CD1c-positive myeloid dendritic cell (primary cell): ENCODE results near the gene OR6C76.

Experiments
- DNase-seq: peaks from one replicate; pipeline ENCODE4 v3.0.0-alpha.2; 2016; ENCODE audit errors: extremely low spot score

Gene OR6C76

GRCh38 chr12:55469291-55469690, 43.2 kb downstream of the OR6C76 start:
- DNase-seq, result no peak

- DNase-seq, result no peak
These were observed 44.2 kb downstream of the OR6C76 start, which contains the start of gene OR6C70 for GRCh38 chr12:55470088-55470829. TSS of gene OR6C70 (minus strand) at chr12:55470138. CDS start at chr12:55470138, 0 bp downstream.

DNA sequence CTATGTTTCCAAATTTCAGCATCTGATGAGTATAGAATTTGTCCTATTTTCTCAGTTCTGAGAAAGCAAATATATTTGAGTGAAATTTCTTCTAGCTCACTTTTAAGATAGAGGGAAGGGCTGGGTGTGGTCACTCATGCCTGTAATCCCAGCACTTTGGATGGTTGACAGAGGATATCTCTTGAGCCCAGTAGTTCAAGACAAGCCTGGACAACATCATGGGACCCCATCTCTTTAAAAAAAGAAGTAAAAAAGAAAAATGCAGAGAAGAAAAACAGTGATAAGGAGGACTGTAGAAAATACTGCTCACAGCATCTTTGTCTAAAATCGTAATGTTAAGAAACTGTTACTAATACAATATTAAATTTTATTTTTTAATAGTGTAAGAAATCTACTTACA, 46.2 kb downstream of the OR6C76 start:
- DNase-seq, result no peak
